ENCODE measurements around the gene LGALS3BP.

The LGALS3BP gene

DNA sequence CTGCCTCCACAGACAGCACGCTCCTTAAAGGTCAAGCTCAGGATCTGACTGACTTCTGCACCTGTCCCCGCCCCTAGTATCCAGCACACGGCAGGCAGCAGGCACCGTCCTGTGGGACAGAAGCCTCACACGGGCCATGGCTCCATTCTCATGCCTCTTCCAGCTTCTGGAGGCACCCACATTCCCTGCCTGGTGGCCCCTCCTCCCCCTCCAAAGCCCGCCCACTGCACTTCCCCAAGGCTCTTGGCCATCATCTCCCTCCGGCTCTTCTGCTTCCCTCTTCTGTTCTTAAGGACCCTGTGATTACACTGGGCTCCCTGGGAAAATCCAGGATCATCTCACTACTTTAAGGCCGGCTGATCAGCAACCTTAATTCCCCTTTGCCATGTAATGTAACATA is 26.3 kb upstream of the LGALS3BP start:
- no peak for TF ChIP-seq CTCF (conservative IDR thresholded peaks at IDR 0.05)
- H3K27ac ChIP-seq = peak overlapping the region; percentile 100

DNA sequence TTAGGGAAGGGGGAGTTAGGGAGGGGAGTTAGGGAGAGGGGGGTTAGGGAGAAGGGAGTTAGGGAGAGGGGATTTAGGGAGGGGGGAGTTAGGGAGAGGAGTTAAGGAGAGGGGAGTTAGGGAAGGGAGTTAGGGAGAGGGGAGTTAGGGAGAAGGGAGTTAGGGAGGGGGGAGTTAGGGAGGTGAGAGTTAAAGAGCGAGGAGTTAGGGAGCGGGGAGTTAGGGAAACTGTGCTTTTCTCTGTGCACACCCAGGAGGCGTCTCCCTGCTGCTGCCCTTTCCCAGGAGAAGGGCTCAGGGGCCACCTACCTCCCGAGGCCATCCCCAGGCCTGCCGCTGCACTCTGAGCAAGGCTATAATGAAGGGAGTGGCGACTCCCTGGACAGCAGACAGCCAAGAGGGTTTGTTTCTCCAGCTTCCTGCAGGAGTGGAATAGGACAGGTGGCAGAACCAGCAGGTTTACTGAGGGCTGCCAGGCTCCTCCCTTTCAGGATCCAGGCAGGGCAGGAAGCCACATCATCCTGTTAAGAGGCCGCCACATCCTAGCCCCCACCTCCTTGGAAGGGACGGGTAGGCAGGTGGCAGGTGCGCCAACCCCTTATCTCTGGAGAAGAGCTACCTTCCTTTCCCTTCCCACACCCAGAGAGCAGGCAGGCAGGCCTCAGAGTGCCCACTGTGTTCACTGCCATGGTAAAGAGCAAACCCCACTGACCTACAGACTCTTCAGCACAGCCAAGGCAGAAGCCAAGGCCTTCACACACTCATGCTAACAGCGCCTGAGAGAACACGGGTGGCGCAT is 25.5 kb upstream of the LGALS3BP start:
- no peak for TF ChIP-seq CTCF (conservative IDR thresholded peaks at IDR 0.05)
- H3K27ac ChIP-seq = peak overlapping the region; percentile 100

GRCh38 chr17:79003661-79004411 is 24.1 kb upstream of the LGALS3BP start:
- H3K27ac ChIP-seq = peak overlapping the region; percentile 90
- TF ChIP-seq CTCF (conservative IDR thresholded peaks at IDR 0.05) = no peak

DNA sequence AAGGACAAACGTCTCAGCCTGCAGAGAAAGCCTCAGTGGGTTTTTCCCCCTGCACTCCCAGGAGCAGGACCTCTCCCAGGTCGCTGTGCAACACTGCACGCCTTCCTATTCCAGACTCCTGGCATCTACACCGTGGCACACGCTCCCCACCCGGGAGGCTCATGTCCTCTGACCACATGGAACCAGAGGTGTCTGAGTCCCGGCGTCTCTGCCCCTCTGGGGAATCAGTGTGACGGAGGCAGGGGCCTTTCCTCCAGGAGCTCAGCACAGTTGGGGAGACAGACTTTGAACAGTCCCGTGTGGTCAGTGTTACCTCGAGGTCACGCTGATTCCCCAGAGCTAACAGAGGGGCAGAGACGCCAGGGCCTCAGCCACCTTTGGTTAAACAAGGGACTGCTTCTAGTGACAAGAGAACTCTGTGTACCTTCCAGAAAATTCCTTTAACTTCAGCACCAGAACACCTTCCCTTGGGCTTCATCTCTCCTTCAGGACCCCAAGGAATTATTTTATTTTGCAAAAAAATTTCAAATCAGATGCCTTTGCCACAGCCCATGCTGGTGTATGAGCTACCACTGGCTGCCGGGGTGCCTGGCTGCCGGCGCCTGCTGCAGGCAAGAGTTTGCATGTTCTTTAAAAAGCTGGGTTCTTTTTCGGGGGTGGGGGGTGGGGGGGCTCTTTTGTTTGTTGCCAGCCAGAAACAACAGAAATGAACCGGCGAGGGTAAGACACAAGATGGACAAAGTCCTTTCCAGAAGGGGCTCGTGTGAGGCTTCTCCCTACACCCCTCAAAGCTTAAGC is 23.3 kb upstream of the LGALS3BP start:
- no peak for TF ChIP-seq CTCF (conservative IDR thresholded peaks at IDR 0.05)
- H3K27ac ChIP-seq = peak overlapping the region; percentile 90

GRCh38 chr17:79002291-79002690 is 22.6 kb upstream of the LGALS3BP start:
- H3K27ac ChIP-seq = peak overlapping the region; percentile 90
- no peak for TF ChIP-seq CTCF (conservative IDR thresholded peaks at IDR 0.05)

GRCh38 chr17:79001190-79002020 is 21.7 kb upstream of the LGALS3BP start:
- TF ChIP-seq CTCF (conservative IDR thresholded peaks at IDR 0.05) = no peak
- H3K27ac ChIP-seq = peak overlapping the region; percentile 90

All from VCaP (cell line).